K562 (cell line): ENCODE measurements around the gene SLC22A1. TPM values are rescaled to one million over a fixed set of nuclear protein-coding genes. Genes with fewer than 3 reads are reported as not detected.

ENCODE experiments used
- BCOR ChIP-seq: fragments of 450-650 bp; IDR thresholded peaks from 2 replicates; pipeline ENCODE4 v1.6.1; 2016
- HMGXB4 ChIP-seq: sonication (generic); formaldehyde crosslinking; IDR thresholded peaks from 2 replicates; pipeline ENCODE4 v1.8.1; 2023; ENCODE audit warnings: mild to moderate bottlenecking, missing genetic modification reagents
- ZBTB40 ChIP-seq, 2 experiments: fragments of 450-650 bp in 1 of 2; sonication (generic) in 1 of 2; formaldehyde crosslinking in 1 of 2; IDR thresholded peaks; 2 replicates each; pipeline versions ENCODE4 v1.7.1 to v1.9.0; 2016 to 2022; ENCODE audit warnings: inconsistent platforms in 1 of 2, mild to moderate bottlenecking in 1 of 2, missing genetic modification reagents in 1 of 2
- ZNF212 ChIP-seq: fragments of 450-650 bp; formaldehyde crosslinking; IDR thresholded peaks from 2 replicates; pipeline ENCODE4 v1.4.0; 2020; ENCODE audit warnings: mild to moderate bottlenecking
- ZNF445 ChIP-seq: fragments of 250-450 bp; sonication (Bioruptor Pico); IDR thresholded peaks from 2 replicates; pipeline ENCODE4 v1.4.0; 2020; ENCODE audit warnings: low read depth, mild to moderate bottlenecking, moderate library complexity
- ZZZ3 ChIP-seq: fragments of 450-650 bp; IDR thresholded peaks from 2 replicates; pipeline ENCODE4 v1.6.1; 2016; ENCODE audit warnings: antibody characterized with exemption, mild to moderate bottlenecking, moderate library complexity
- polyA plus RNA-seq, 8 experiments: library from polyadenylated mRNA; depleted of rRNA in 4 of 8; stranded (reverse) in 5 of 8; unstranded in 3 of 8; fragments of >200 nt; fragmentation: Nextera tagmentation in 2 of 8; fragmentation: Illumina TruSeq in 1 of 8; extraction: Ambion mirVana in 2 of 8; extraction: Trizol in 1 of 8; gene quantifications; 2 replicates each; pipeline versions ENCODE4 v1.2.1 to v1.2.3, GENCODE V29; 2011 to 2014; ENCODE audit warnings: inconsistent platforms in 1 of 8, missing spikeins in 1 of 8
- total RNA-seq, 7 experiments: library from RNA; depleted of rRNA in 6 of 7; stranded (reverse); fragments of >200 nt in 6 of 7; fragmentation: Illumina TruSeq in 2 of 7; extraction: Trizol in 2 of 7; gene quantifications; 2 replicates each; pipeline versions ENCODE4 v1.2.1 to v1.2.3, GENCODE V29; 2011 to 2021; ENCODE audit warnings: low replicate concordance in 1 of 7
- TF ChIP-seq, protein P1 (sequence below), 2 experiments: fragments of 450-650 bp; IDR thresholded peaks; 2 replicates each; pipeline ENCODE4 v1.6.1; 2016

The SLC22A1 gene
- total and polyA plus RNA-seq, 9 of the 15 experiments (the other 6 are each of a cell fraction or from before 2014, with no cell fraction given) = 0.11 to 0.60 (median 0.26) TPM; not detected in 4

DNA sequence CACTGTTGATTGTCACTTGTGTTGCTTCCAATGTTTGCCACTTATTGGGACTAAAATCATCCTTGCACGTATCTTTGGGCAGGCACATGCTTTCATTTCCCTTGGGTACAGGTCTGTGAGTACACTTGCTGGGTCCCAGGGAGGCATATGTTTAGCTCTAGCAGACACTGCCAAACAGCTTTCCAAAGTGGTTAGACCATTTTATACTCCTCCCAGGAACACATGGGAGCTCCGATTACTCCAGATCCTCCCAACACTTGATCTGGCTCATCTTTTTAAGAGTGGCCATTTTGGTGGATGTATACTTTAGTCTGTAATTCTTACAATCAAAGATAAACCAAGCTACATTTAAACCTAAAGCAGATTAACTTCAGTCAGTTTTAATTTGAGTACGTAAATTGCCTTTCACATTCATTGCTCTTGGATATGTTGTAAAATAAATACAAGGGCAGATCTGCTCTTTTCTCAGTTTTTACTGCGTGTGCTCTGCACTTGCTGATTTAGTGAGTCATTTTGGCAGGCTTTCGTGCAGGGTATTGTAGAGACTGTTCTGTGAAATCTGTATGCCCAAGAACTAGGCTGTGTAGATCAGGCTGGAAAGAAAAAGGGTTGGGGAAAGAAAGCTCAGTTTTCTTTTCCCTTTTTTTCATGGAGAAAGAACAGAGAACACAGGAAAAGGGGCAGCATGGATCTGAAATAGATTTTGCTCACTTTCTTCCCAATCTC, 19.5 kb downstream of the SLC22A1 start (continued):
- TF ChIP-seq ZBTB40 (IDR thresholded peaks at IDR 0.05) (no peak), ZBTB40 (CRISPR knock-in tag; IDR thresholded peaks at IDR 0.05) (no peak), HMGXB4 (no peak), ZZZ3 (no peak), ZNF212 (CRISPR knock-in tag) (no peak), BCOR (no peak), ZNF445 (CRISPR knock-in tag) (no peak)
- TF ChIP-seq, protein P1, sequence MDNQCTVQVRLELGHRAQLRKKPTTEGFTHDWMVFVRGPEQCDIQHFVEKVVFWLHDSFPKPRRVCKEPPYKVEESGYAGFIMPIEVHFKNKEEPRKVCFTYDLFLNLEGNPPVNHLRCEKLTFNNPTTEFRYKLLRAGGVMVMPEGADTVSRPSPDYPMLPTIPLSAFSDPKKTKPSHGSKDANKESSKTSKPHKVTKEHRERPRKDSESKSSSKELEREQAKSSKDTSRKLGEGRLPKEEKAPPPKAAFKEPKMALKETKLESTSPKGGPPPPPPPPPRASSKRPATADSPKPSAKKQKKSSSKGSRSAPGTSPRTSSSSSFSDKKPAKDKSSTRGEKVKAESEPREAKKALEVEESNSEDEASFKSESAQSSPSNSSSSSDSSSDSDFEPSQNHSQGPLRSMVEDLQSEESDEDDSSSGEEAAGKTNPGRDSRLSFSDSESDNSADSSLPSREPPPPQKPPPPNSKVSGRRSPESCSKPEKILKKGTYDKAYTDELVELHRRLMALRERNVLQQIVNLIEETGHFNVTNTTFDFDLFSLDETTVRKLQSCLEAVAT (IDR thresholded peaks at IDR 0.05) = no peak
